Skin epidermis (tissue), 12 donors: ENCODE data around the gene GTF2I.
"Not testable (repeated sequence)": the region's sequence is repeated elsewhere in the genome, so short reads cannot be mapped to it uniquely, and the experiment has no call there.

ENCODE experiments used
- H3K27ac ChIP-seq, 21 experiments: fragments of 200-600 bp; sonication (generic) in 11 of 21; one replicate each; pipeline ENCODE4 v1.5.0; 2020; ENCODE audit warnings: mild to moderate bottlenecking in 3 of 21, inconsistent platforms in 2 of 21, moderate library complexity in 2 of 21
- H3K4me3 ChIP-seq, 7 experiments: fragments of 200-600 bp; sonication (generic) in 2 of 7; one replicate each; pipeline ENCODE4 v1.5.0; 2020; ENCODE audit warnings: inconsistent platforms in 2 of 7, mild to moderate bottlenecking in 2 of 7, moderate library complexity in 1 of 7

The GTF2I gene

GRCh38 chr7:74766991-74767390 lies 109.5 kb downstream of the GTF2I start:
- not testable (repeated sequence) for H3K27ac ChIP-seq

GRCh38 chr7:74770062-74770461 lies 112.5 kb downstream of the GTF2I start:
- H3K4me3 ChIP-seq, H3K27ac ChIP-seq: not testable (repeated sequence)

More at GRCh38 chr7:74766991-74767390, 109.5 kb downstream of the GTF2I start:
- H3K4me3 ChIP-seq = not testable (repeated sequence)

- not testable (repeated sequence) for H3K27ac ChIP-seq, H3K4me3 ChIP-seq
Measured at GRCh38 chr7:74772093-74772492, 114.6 kb downstream of the GTF2I start.

GRCh38 chr7:74773760-74774750 lies 116.5 kb downstream of the GTF2I start, which contains the start of gene NCF1:
Gene NCF1, plus strand, starts transcription at chr7:74774011. Its CDS starts 21 bp downstream, at chr7:74774032.
- not testable (repeated sequence) for H3K27ac ChIP-seq, H3K4me3 ChIP-seq

GRCh38 chr7:74775111-74775510 lies 117.6 kb downstream of the GTF2I start:
- not testable (repeated sequence) for H3K27ac ChIP-seq

GRCh38 chr7:74779053-74779452 lies 121.5 kb downstream of the GTF2I start:
- not testable (repeated sequence) for H3K4me3 ChIP-seq, H3K27ac ChIP-seq

More at GRCh38 chr7:74775111-74775510, 117.6 kb downstream of the GTF2I start:
- H3K4me3 ChIP-seq = not testable (repeated sequence)

- H3K27ac ChIP-seq, H3K4me3 ChIP-seq: not testable (repeated sequence)
Measured at GRCh38 chr7:74781746-74782145, 124.2 kb downstream of the GTF2I start.

GRCh38 chr7:74783595-74783994 lies 126.1 kb downstream of the GTF2I start:
- not testable (repeated sequence) for H3K27ac ChIP-seq, H3K4me3 ChIP-seq

GRCh38 chr7:74788369-74789150 lies 131.0 kb downstream of the GTF2I start:
- peak overlapping the region; percentile 10 to 34 (median 22) for H3K4me3 ChIP-seq
- peak overlapping the region in 3 of 21 experiments; percentile 14 to 40 (median 29) for H3K27ac ChIP-seq

GRCh38 chr7:74789200-74789736 lies 131.8 kb downstream of the GTF2I start:
- not testable (repeated sequence) for H3K27ac ChIP-seq, H3K4me3 ChIP-seq

GRCh38 chr7:74797848-74798622 lies 140.5 kb downstream of the GTF2I start:
- not testable (repeated sequence) for H3K27ac ChIP-seq, H3K4me3 ChIP-seq

GRCh38 chr7:74798644-74799043 lies 141.1 kb downstream of the GTF2I start:
- not testable (repeated sequence) for H3K27ac ChIP-seq, H3K4me3 ChIP-seq
